Heart left ventricle (tissue), 16 donors: ENCODE data around the gene KRTAP2-2. TPM values are rescaled to one million over a fixed set of nuclear protein-coding genes. Genes with fewer than 3 reads are reported as not detected.
"Not testable (repeated sequence)": the region's sequence is repeated elsewhere in the genome, so short reads cannot be mapped to it uniquely, and the experiment has no call there.

Source experiments
- ATAC-seq, 4 donors: fragments of 200-7000 bp; cut with Tn5 transposase; one replicate each; pipeline ENCODE4 v1.9.1; 2020 to 2022; ENCODE audit warnings: moderate library complexity in 4 of 4, mild to moderate bottlenecking in 3 of 4, moderate number of reproducible peaks in 1 of 4
- DNase-seq, 5 donors: peaks; one replicate each; pipeline ENCODE4 v3.0.0-alpha.2; 2020
- H3K27ac ChIP-seq, 12 donors: fragments of 200-600 bp; sonication (generic) in 4 of 12; one replicate each; pipeline versions ENCODE4 v1.5.0 to v1.8.0; 2016 to 2022; ENCODE audit warnings: mild to moderate bottlenecking in 2 of 12
- H3K27me3 ChIP-seq, 9 donors: fragments of 200-600 bp; sonication (generic) in 2 of 9; one replicate each; pipeline versions ENCODE4 v1.5.1 to v1.8.0; 2016 to 2022; ENCODE audit warnings: mild to moderate bottlenecking in 3 of 9
- H3K36me3 ChIP-seq, 9 donors: fragments of 200-600 bp; sonication (generic) in 2 of 9; one replicate each; pipeline versions ENCODE4 v1.5.0 to v1.8.0; 2018 to 2022; ENCODE audit warnings: mild to moderate bottlenecking in 2 of 9
- H3K4me1 ChIP-seq, 12 donors: fragments of 200-600 bp; sonication (generic) in 4 of 12; one replicate each; pipeline versions ENCODE4 v1.5.0 to v1.8.0; 2016 to 2022; ENCODE audit warnings: mild to moderate bottlenecking in 3 of 12
- H3K4me3 ChIP-seq, 12 donors: fragments of 200-600 bp; sonication (generic) in 4 of 12; one replicate each; pipeline versions ENCODE4 v1.5.0 to v1.8.0; 2017 to 2022; ENCODE audit warnings: mild to moderate bottlenecking in 9 of 12, moderate library complexity in 4 of 12
- H3K9me3 ChIP-seq, 12 donors: fragments of 200-600 bp; sonication (generic) in 4 of 12; one replicate each; pipeline versions ENCODE4 v1.5.0 to v1.8.0; 2016 to 2022; ENCODE audit warnings: mild to moderate bottlenecking in 1 of 12
- CTCF ChIP-seq, 12 donors: fragments of 200-600 bp; sonication (generic) in 4 of 12; IDR thresholded peaks; one replicate each; pipeline versions ENCODE4 v1.5.0 to v1.8.0; 2018 to 2022; ENCODE audit warnings: antibody characterized with exemption in 12 of 12, mild to moderate bottlenecking in 5 of 12
- POLR2A ChIP-seq, 2 donors: fragments of 450-650 bp; IDR thresholded peaks; one replicate each; pipeline ENCODE4 v1.6.1; 2017; ENCODE audit warnings: antibody characterized with exemption in 2 of 2, mild to moderate bottlenecking in 2 of 2, moderate library complexity in 2 of 2
- WGBS, 4 donors: extraction: QIAGEN DNeasy Blood & Tissue Kit in 2 of 4; methylation state at CpG; one replicate each; pipeline versions ENCODE4 v1.1.5 to v1.1.7; 2013 to 2018; 5-methylcytosine and 5-hydroxymethylcytosine counted together
- intact Hi-C, 10 donors: fragments of 100-400 bp; cut with DNase I; formaldehyde crosslinking; loops; one replicate each; pipeline versions ENCODE4 v1.11.1 to v1.14.2; 2022
- polyA plus RNA-seq, 2 donors: library from polyadenylated mRNA; stranded (reverse); fragments of 200-250 nt; gene quantifications; one replicate each; pipeline ENCODE4 v1.2.3, GENCODE V29; 2013
- total RNA-seq, 9 donors: library from RNA; depleted of rRNA in 2 of 9; stranded (reverse); fragments of >200 nt in 2 of 9; fragmentation: NEBNext Ultra II Directional in 3 of 9; extraction: Animal tissue kit (Norgen Biotek cat#: 25700) in 3 of 9; gene quantifications; one replicate each; pipeline versions ENCODE4 v1.1.0 to v1.2.4, GENCODE V29; 2016 to 2023
- donor health status: ischemic (EF 13 %, LVEDD 7.1; RV severe dilation, severe dysfunction).
- donor health status: healthy with polysubstance abuse.
- donor health status: DM: no; HTN: yes; CAD: no.
- donor health status: DM: no; HTN: no; CAD: no.
- donor health status: ischemic (EF 25% LVEDD 6.9; RV normal size, moderate dysfunction).
- donor health status: ischemic (EF 25% LVEDD 5.7; RV mildly dilated, moderate dysfunction).
- donor health status: healthy.
- donor health status: DM: yes; HTN: yes; CAD: no.
- donor health status: ischemic (EF 35%, LVEDD 5.7; RV mildly dilated, moderate dysfunction).
- donor health status: nonischemic (EF 11% LVEDD 7.7; RV severe dilation, severe dysfunction).
- donor health status: DM: yes; HTN: yes; CAD: no.
- donor health status: PGD.
- donor health status: ischemic (EF 29% LVEDD 5.4; RV normal size, mild dysfunction).
- donor health status: nonischemic (EF 23%, LVEDD 6.1; RV moderate dilation, normal function).

The KRTAP2-2 gene
- total and polyA plus RNA-seq, 11 donors, result not detected

- intact Hi-C loops, result no loop called here
Observed at GRCh38 chr17:41049110-41049509, 5.9 kb downstream of the KRTAP2-2 start.

GRCh38 chr17:41048441-41048840 is 6.6 kb downstream of the KRTAP2-2 start:
- TF ChIP-seq CTCF (IDR thresholded peaks at IDR 0.05), result no peak
- 72 to 77% (median 73%) methylated on average over 7 of the region's 7 CpGs for WGBS, 4 donors
- ATAC-seq (no peak), DNase-seq (no peak)
- Histone ChIP-seq H3K36me3 (no peaks in the 10 kb centered on the region), H3K4me1 (no peaks in the 10 kb centered on the region), H3K27me3 (peaks cover 0 to 49% (median 22%) of the 10 kb centered on the region in 9 donors), H3K27ac (no peak overlapping the region), H3K9me3 (peaks cover 0 to 6% (median 0%) of the 10 kb centered on the region in 12 donors), H3K4me3 (no peak overlapping the region)
- intact Hi-C loops, result no loop called here

More at GRCh38 chr17:41049110-41049509, 5.9 kb downstream of the KRTAP2-2 start:
- Histone ChIP-seq H3K36me3 (no peaks in the 10 kb centered on the region), H3K9me3 (peaks cover 0 to 9% (median 0%) of the 10 kb centered on the region in 12 donors), H3K4me3 (no peak overlapping the region), H3K4me1 (no peaks in the 10 kb centered on the region), H3K27me3 (peaks cover 0 to 49% (median 22%) of the 10 kb centered on the region in 9 donors), H3K27ac (no peak overlapping the region)
- no peak for TF ChIP-seq POLR2A (IDR thresholded peaks at IDR 0.05)
- TF ChIP-seq CTCF (IDR thresholded peaks at IDR 0.05), result no peak
- WGBS, 4 donors, result 49 to 64% (median 61%) methylated on average over 2 of the region's 2 CpGs
- DNase-seq, result no peak
- ATAC-seq, result no peak

- H3K4me3 ChIP-seq, DNase-seq, H3K27ac ChIP-seq, H3K9me3 ChIP-seq, H3K4me1 ChIP-seq, intact Hi-C loops, H3K36me3 ChIP-seq: not testable (repeated sequence)
- peaks cover 0 to 49% (median 22%) of the 10 kb centered on the region in 9 donors for H3K27me3 ChIP-seq
- whole genome bisulfite sequencing, 4 donors, result 33 to 67% (median 45%) methylated on average over 8 to 10 of the region's 33 CpGs
- peak in 1 of 4 donors; percentile 24 for ATAC-seq
Observed at GRCh38 chr17:41046735-41047465, 8.1 kb downstream of the KRTAP2-2 start, which contains the start of gene KRTAP2-1. TSS of gene KRTAP2-1 (minus strand) at chr17:41047316. CDS start at chr17:41047267, 49 bp downstream.

- Histone ChIP-seq H3K27ac (no peak overlapping the region), H3K4me1 (no peaks in the 10 kb centered on the region), H3K4me3 (no peak overlapping the region), H3K27me3 (peaks cover 0 to 21% (median 8%) of the 10 kb centered on the region in 9 donors), H3K9me3 (peaks cover 0 to 6% (median 0%) of the 10 kb centered on the region in 12 donors), H3K36me3 (no peaks in the 10 kb centered on the region)
- WGBS, 4 donors, result 92 to 99% (median 98%) methylated on average over 1 of the region's 1 CpG
- TF ChIP-seq CTCF (IDR thresholded peaks at IDR 0.05), result no peak
- intact Hi-C loops, result no loop called here
- ATAC-seq (no peak), DNase-seq (no peak)
Observed at GRCh38 chr17:41042953-41043352, 12.1 kb downstream of the KRTAP2-2 start.

- peak in 1 of 5 donors; percentile 39 for DNase-seq
- ATAC-seq, H3K27ac ChIP-seq, intact Hi-C loops, H3K4me1 ChIP-seq, H3K9me3 ChIP-seq, H3K4me3 ChIP-seq, H3K36me3 ChIP-seq: not testable (repeated sequence)
- WGBS, 4 donors, result 61 to 79% (median 71%) methylated on average over 10 to 14 of the region's 14 CpGs
- peaks cover 0 to 11% (median 3%) of the 10 kb centered on the region in 9 donors for H3K27me3 ChIP-seq
Observed at GRCh38 chr17:41040783-41041571, 14.1 kb downstream of the KRTAP2-2 start, which contains the start of gene KRTAP1-1. TSS of gene KRTAP1-1 (minus strand) at chr17:41041450. CDS start at chr17:41041397, 53 bp downstream.
